Measurements from ENCODE around the gene ADM.

Gene ADM

DNA sequence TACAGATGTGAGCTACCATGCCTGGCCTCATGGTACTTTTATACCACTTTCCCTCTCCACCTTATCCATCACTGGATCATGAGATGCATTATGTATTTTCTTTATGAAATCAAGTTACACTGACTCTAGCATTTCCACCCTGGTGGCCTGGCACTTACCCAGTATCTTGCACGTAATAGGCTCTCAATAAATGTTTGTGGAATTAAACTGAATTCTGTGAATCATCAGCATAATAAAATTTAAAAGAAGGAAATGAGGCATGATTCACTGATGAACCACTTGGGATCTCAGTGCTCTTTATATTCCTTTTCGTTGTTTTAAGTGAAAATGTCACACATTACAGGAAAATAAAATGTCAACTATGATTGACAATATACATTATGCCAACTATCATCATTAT, 25.1 kb downstream of the ADM start:
- no peak for DNase-seq

DNA sequence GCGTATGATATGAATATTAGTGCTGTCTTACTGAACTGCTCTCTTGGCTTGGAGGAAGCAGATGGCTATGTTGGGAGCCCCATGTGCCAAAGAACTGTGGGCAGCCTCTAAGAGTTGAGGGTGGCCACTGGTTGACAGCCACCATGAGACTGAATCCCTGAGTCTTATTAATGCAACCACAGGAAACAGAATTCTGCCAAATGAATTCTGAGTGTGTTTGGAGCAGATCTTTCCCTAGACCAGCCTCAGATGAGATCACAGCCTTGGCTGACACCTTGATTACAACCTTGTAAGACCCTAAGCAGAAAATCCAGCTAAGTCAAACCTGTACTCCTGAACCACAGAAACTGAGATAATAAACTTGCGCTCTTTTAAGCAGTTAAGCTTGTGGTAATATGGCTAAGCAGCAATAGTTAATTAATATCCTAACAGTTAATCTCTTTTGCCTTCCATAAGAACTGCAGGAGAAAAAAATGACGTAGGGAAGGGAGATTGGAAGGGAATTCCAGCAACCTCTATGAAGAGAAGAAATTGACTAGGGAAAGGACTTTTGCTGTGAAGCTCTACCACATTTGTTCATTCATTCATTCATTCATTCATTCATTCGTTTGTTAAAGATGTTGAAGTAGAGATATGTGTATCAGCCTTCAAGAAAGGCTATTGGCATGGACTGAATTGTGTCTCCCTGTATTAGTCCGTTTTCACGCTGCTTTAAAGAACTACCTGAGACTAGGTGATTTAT, 26.8 kb downstream of the ADM start:
- DNase-seq: no peak

DNA sequence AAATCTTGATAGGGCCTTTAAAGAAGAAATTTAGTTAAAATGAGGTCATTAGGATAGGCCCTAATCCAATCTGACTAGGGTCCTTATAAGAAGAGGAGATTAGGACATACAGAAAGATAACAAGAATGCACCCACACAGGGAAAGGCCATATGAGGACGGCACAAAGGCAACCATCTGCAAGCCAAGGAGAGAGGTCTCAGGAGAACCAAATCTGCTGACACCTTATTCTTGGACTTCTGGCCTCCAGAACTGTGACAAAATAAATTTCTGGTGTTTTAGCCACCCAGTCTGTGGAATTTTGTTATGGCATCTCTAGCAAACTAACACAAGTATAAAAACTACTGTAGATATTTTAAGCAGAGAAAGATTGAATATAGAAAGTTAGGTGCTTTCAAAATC, 28.6 kb downstream of the ADM start:
- DNase-seq: no peak

DNA sequence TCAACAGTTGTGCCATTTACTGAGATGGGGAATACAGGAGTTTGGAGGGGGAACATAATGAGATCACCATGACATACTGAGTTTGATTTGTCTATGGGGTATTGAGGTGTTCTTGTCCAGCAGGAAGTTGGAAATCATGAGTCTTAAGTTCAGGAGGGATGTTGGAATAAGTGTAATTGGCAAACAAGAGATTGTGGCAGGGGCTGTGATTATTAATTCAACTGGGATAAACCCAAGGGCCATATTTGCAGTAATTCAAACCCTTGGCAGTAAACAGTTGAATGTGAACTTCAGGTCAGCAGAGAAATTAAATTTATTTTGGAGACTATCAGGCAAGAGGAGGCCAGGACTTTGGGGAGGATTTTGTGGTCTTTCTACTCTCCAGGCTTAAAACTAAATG, 33.4 kb downstream of the ADM start:
- no peak for DNase-seq

DNA sequence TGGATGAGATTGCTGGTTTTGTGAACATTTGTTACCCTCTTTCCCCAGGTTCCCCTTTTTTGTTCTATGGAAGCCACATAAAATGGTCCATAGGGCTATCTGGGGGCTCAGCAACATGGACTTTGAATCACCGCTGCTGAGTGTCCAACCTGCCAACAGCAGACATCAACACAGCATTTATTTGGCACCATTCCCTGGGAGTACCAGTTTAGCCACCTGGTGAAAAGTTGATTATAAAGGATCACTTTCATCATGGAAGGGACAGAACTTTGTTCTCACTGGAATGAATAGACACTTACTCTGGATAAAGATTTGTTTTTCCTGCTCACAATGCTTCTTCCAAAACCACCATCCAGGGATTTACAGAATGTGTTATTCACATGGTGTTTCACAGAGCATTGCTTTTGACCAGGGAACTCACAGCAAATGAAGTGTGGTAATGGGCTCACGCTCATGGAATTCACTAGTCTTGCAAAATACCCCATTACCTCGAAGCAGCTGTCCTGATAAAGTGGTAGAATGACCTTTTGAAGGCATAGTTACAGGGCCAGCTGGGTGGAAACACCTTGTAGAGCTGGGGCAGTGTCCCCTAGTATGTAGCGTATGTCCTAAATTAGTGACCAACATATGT, 43.9 kb downstream of the ADM start:
- DNase-seq: no peak

DNA sequence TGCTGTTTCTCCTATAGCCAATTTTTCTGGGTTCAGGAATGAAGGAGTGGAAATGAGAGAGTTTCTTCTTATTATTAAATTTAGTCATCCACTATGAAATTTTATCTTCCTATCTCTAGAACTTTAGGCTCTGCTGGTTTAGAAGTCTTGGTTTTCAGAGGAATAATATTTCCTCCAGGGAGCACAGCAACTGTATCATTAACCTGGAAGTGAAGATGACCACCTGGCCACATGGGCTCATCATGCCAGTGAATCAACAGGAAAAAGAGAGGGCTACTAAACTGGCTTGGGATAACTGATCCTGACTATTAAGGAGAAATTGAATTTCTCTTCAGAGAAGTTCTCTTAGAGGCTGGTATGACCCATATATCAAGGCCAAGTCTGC, 44.4 kb downstream of the ADM start:
- no peak for DNase-seq

DNA sequence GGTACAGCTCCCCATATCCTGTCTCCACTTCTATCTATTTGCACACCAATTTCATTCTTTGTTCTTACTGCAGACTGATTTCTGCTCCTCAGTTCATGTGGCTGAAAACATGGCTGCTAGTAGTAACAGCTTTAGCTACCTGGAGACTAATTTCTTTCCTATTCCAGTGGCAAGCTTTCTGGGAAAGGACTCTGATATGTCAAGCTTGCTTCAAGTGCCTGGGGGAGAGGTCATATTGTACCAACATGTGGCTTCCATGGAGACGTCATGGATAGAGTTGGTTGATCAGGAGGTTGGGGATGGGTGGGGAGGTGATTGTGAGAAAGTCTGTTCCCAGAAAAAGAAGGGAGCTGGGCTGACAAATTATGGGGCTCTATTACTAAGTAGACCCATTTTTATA, 44.9 kb downstream of the ADM start:
- no peak for DNase-seq

DNA sequence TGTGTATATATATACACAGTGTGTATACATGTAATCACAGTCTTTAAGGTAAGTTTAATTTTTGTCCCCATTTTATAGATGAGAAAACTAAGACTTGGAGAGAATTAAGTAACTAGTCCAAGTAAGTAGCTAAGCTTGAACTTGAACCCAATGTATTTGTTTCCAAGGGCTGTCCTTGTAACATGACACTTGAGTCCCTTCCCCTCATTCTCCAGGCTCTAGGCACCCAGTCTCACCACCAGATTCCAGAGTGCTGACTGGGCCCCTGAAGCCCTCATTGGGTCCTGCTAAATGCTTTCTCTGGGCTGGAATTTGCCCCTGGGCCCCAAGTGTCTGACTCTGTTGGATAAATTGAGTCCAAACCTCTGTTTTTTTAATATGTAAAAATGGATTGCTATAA, 45.5 kb downstream of the ADM start:
- DNase-seq: no peak

DNA sequence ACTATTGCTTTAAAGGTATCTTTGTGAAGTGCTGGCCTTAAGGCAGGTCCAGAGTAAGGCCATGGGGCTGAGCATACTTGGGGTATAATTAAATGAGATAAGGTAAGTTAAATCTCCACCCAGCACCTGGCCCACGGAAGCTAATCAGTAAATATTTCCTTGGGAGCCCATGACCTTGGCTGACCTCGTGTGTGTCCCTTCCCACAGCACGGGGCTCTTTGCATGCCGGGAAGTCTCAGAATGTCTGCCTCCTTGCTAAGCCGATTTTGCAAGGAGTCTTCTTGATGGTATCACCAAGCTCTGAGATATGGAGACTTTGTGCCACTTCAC, 46.5 kb downstream of the ADM start:
- no peak for DNase-seq

DNA sequence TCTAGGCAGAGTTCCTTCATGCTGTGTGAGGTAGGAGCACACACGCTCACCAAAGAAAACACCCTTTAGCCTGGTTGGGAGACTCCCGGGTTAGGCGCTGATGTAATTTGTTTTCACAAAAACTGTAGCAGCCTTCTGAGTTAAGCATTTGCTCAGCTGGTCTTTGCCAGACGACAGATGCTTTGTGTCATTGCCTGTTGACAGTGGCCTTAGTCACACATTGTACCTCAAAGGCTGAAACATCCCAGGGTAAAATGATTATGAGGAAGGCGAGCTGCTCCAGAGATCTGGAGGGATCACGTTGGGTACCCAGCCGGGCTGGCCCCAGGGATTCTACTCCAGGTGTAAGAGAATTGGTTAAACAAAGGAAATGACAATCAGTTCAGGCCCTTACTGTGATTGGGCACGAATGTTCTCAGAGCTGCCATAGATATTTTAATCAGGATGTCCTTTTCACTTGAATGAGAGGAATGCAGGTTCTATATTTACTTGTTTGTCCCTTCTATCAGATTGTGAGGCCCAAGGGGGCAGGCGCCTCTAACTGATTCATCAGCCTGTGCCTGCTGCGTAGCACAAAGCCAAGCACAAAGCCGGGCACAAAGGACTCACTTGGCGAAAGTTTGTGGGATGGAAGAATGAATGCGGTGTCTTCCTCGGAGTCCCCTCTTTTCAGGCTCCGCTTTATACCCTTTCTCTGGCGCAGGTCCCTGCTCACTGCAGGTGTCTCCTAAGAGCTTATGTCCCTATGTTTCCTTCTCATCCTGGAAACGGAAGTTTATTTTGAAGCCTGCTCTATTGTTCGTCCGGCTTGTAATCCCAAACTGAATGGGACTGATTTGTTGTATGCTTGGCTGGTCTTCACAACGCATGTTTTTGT, 47.1 kb downstream of the ADM start:
- DNase-seq: no peak

DNA sequence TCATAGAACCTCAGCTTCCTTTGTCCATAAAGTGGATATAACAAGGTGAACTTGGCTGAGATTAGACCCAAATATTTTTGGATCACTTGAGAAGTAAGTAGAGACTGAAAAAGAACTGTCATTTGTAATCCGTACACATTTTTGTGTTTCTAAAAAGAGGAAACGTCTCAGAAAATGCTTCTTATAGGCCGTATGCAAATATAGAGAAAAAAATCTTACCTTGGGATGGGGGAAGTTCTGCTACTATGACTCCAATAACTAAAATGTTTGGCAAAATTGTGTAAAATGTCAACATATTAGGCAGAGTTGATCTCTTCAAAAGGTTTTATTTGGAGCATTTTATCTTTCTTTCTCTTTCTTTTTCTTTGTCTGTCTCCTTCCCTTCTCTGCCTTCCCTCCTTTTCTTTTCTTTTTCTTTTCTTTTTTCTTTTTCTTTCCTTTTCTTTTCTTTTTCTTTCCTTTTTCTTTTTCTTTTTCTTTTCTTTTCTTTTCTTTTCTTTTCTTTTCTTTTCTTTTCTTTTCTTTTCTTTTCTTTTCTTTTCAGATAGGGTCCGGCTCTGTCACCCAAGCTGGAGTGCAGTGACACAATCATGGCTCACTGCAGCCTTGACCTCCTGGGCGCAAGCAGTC, 48.2 kb downstream of the ADM start:
- no peak for DNase-seq

DNA sequence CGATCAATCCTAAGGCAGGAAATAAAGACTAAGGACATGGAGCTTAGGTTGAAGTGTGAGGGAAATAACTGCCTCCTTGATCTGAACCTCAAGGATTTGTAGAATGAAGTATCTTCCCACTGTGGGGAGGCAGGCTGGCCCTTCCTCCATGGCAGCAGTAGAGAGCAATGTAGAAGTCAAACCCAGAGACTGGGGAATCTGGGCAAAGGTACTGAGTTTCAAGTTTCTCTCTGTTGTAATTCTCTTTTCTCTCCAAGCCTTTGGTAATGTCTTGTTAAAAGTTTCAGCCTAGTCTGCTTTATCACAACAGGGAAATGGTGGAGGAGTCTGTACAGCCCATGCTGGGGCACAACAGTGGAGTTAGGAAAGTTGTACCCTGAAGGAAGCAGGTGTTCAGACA, 49.5 kb downstream of the ADM start:
- no peak for DNase-seq

DNA sequence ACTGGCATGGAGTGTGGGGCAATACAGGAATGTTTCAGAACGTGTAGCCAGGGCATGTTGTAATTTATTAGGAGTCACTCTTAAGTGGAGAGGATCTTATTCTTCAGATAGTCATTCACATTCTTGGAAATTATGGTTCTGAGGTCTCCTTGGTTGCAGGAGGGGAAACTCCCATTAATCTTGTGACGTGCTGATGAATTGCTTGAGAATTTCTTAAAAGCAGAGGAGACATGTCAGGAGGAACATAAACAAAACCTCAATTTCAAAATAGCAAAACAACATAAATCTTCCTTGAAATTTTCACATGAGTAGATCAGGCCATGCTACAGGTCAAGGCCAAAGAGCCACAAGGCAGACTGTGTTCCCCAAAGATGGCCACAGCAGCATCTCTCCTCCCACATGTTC, 50.4 kb downstream of the ADM start:
- DNase-seq: no peak

DNA sequence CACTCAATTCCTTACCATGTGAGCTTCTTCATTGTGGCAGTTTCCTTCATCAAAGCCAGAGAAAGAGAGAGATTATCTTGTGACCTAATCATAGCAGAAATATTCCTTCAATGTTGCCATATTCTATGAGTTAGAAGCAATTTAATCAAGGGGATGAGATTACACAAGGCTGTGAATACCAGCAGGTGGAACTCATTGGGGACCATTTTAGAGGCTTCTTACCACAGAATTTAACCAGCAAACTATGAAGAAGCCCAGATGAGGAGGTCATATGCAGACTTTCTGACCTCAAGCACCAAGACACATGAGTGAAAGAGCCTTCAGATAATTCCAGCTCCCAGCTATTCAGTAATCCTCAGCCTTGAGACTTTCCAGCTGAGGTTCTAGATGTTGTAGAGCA, 51.3 kb downstream of the ADM start:
- DNase-seq: no peak
